ENCODE data around the gene MYBPH.

The MYBPH gene

DNA sequence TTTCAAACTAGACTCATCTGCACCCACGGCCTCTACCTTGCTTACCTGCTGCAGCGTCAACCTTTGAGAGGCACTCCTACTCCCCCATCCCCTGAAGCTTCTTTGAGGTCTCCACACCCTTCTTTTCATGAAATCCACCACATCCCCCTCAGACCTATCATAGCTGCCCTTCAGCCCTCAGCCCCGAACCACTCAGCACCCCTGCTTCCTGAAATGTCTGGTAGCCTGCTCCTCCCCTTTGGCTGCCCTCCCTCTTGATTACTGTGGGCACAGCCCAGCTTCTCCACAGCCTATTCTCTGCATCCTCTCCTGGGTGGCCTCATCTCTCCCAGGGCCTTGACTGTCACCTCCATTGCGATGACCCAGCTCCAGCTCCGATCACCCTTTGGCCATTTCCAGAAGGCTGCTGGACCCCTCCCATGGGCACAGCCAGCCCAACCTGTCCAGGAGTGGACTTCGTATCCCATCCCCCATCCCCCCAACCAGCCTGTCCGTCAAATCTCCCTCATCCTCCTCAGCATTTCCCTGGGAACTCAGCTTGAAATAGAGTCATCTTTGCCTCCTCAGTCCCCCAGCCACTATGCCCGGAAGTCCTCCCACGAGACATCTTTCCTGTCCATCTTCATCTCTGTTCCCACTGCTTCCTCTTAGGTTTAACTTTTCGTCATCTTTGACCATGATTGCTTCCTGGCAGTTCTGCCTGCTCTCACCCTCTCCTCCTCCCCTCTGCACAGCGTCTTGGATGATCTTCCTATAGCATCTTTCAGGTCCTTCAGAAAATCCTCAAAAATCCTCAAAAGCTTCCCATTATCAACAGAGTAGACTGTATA, 54.2 kb downstream of the MYBPH start:
- DNase-seq (ENCODE audit: low read depth) = no peak
- TF ChIP-seq CTCF (IDR thresholded peaks at IDR 0.05; ENCODE audit: insufficient read depth, low read depth, low read length, missing control alignments) = no peak
- no peak overlapping the region for H3K4me3 ChIP-seq (ENCODE audit: low read depth, low read length)

- TF ChIP-seq CTCF (IDR thresholded peaks at IDR 0.05; ENCODE audit: insufficient read depth, low read depth, low read length, missing control alignments) = no peak
- H3K4me3 ChIP-seq (ENCODE audit: low read depth, low read length) = no peak overlapping the region
- DNase-seq (ENCODE audit: low read depth) = no peak
Observed at GRCh38 chr1:203120325-203121153, 55.1 kb downstream of the MYBPH start.
